Muscle layer of colon (tissue), 2 donors: ENCODE data around the gene FBXO36.
"Not testable (repeated sequence)": the region's sequence is repeated elsewhere in the genome, so short reads cannot be mapped to it uniquely, and the experiment has no call there.

Source experiments
- H3K27ac ChIP-seq: one replicate; pipeline ENCODE4 v1.7.0; 2013; ENCODE audit warnings: low read depth, mild to moderate bottlenecking, low read length, moderate library complexity
- H3K27me3 ChIP-seq, 2 donors: one replicate each; pipeline ENCODE4 v1.7.0; 2013; ENCODE audit warnings: low read length in 2 of 2, mild to moderate bottlenecking in 2 of 2; ENCODE audit not compliant: insufficient read depth in 2 of 2, control insufficient read depth in 1 of 2
- H3K36me3 ChIP-seq: one replicate; pipeline ENCODE4 v1.7.0; 2013; ENCODE audit warnings: mild to moderate bottlenecking, low read length; ENCODE audit not compliant: insufficient read depth
- H3K4me1 ChIP-seq: one replicate; pipeline ENCODE4 v1.7.0; 2013; ENCODE audit warnings: mild to moderate bottlenecking, low read length; ENCODE audit not compliant: insufficient read depth
- H3K4me3 ChIP-seq, 2 donors: one replicate each; pipeline ENCODE4 v1.7.0; 2013; ENCODE audit warnings: low read length in 2 of 2, low read depth in 1 of 2, mild to moderate bottlenecking in 1 of 2, moderate library complexity in 1 of 2
- H3K9ac ChIP-seq: one replicate; pipeline ENCODE4 v1.7.0; 2013; ENCODE audit warnings: low read length
- H3K9me3 ChIP-seq: one replicate; pipeline ENCODE4 v1.7.0; 2013; ENCODE audit warnings: mild to moderate bottlenecking, low read length
- donor health status: abdominal sarcoma.
- donor health status: Adenocarcinoma of cecum.

FBXO36 gene

GRCh38 chr2:229889023-229889422, 33.3 kb upstream of the FBXO36 start:
- Histone ChIP-seq H3K4me3 (no peak overlapping the region), H3K27ac (no peak overlapping the region), H3K27me3 (no peaks in the 10 kb centered on the region), H3K9me3 (no peaks in the 10 kb centered on the region), H3K9ac (no peak overlapping the region), H3K36me3 (no peaks in the 10 kb centered on the region), H3K4me1 (peaks cover 3% of the 10 kb centered on the region)

DNA sequence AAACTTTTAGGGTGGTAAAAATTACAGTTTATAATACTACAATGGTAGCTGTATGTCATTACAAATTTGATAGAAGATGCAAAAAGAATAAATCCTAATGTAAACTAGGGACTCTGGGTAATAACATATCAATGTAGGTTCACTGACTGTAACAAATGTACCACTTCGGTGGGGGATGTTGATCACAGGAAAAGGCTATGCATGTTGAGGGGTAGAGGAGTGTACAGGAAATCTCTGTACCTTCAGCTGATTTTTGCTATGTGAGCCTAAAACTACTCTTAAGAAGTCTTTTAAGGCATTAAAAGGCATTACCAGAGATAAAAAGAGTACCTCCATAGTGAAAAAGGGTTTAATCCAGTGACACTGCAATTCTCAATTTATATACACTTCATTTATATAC, 25.4 kb upstream of the FBXO36 start:
- Histone ChIP-seq H3K4me3 (no peak overlapping the region), H3K27me3 (no peaks in the 10 kb centered on the region), H3K27ac (no peak overlapping the region), H3K9me3 (no peaks in the 10 kb centered on the region), H3K36me3 (no peaks in the 10 kb centered on the region), H3K4me1 (peaks cover 4% of the 10 kb centered on the region), H3K9ac (no peak overlapping the region)

DNA sequence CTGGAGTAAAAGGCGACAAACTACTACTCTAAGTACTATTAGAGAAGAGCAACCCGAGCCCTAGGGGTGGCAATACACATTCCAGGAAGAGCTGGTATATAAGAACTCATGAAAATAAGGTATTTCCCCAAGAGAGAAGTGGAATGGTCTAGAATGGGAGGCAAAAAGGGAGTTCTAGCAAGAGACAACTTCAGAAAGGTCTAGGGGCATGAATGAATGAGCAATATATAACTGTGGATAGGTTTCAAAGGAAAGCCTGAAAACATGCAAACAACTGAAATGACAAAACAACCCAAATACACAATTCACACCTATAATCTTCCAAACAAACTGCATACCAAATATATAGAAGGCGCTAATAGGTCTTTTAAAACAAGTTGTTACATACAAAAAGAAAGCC, 22.7 kb upstream of the FBXO36 start:
- no peaks in the 10 kb centered on the region for H3K9me3 ChIP-seq
- H3K36me3 ChIP-seq = no peaks in the 10 kb centered on the region
- no peaks in the 10 kb centered on the region for H3K27me3 ChIP-seq
- no peak overlapping the region for H3K9ac ChIP-seq
- H3K4me3 ChIP-seq = no peak overlapping the region
- no peak overlapping the region for H3K27ac ChIP-seq
- H3K4me1 ChIP-seq = peaks cover 4% of the 10 kb centered on the region

DNA sequence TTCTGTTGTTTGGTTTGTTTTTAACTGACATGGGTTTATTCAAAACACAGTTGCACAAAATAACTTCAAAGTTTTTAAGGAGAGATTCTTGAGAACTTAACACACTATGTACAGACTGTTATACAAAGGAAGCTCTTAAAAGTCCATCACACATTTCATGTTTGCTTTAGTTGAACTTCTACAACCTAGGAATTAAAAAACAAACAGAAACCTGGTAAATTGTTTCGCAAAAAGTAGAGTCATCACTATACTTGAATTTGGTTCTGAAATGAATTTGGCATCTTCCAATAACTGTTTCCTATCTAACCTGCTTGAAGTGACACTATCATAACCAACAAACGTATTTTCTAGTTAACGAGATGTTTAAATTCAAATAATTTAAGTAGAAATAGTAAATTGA, 22.3 kb upstream of the FBXO36 start:
- Histone ChIP-seq H3K4me3 (no peak overlapping the region), H3K4me1 (peaks cover 4% of the 10 kb centered on the region), H3K9me3 (no peaks in the 10 kb centered on the region), H3K36me3 (no peaks in the 10 kb centered on the region), H3K27ac (no peak overlapping the region), H3K9ac (no peak overlapping the region), H3K27me3 (no peaks in the 10 kb centered on the region)

GRCh38 chr2:229900514-229900913, 21.8 kb upstream of the FBXO36 start:
- H3K9me3 ChIP-seq, H3K4me3 ChIP-seq, H3K36me3 ChIP-seq, H3K9ac ChIP-seq, H3K4me1 ChIP-seq, H3K27ac ChIP-seq, H3K27me3 ChIP-seq: not testable (repeated sequence)

DNA sequence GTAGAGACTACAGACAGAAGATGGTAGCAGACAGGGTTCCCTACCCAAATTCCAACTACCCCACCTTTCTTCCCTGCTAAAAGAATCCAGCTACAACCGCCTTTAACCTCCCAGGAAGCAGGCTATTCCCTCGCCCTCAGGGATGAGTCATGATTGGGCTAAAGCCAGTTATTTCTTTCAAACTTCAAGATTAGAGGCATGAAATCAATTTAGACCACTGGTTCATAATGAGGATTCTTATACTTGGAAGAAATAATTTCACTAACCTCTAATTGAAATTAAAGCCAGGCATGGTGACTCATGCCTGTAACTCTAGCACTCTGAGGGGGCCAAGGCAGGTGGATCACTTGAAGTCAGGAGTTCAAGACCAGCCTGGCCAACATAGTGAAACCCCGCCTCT, 20.5 kb upstream of the FBXO36 start:
- Histone ChIP-seq H3K4me1 (peaks cover 4% of the 10 kb centered on the region), H3K4me3 (no peak overlapping the region), H3K27me3 (no peaks in the 10 kb centered on the region), H3K9me3 (no peaks in the 10 kb centered on the region), H3K36me3 (no peaks in the 10 kb centered on the region), H3K9ac (no peak overlapping the region), H3K27ac (no peak overlapping the region)

DNA sequence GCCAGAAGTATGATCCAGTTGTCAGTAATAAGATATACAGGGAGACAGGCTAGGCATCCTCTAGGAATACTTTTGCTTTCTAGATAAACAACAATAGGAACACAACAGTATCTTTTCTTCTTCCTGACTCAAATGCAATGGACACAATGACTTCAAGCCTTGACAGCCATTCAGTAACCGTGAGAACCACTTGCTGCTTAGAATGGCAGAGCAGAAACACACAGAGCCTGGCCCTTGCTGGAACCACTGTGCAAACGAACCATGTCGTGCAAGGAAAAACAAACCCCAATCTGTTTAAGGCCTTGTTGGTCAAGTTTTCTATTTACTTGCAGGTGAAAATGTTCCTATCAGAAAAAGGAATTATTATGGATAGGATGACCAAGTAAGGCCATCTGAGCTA, 19.3 kb upstream of the FBXO36 start:
- Histone ChIP-seq H3K4me3 (no peak overlapping the region), H3K36me3 (no peaks in the 10 kb centered on the region), H3K27me3 (no peaks in the 10 kb centered on the region), H3K9ac (no peak overlapping the region), H3K27ac (no peak overlapping the region), H3K9me3 (no peaks in the 10 kb centered on the region), H3K4me1 (peaks cover 4% of the 10 kb centered on the region)

- no peak overlapping the region for H3K27ac ChIP-seq
- no peaks in the 10 kb centered on the region for H3K36me3 ChIP-seq
- no peak overlapping the region for H3K9ac ChIP-seq
- no peak overlapping the region for H3K4me3 ChIP-seq
- peaks cover 3% of the 10 kb centered on the region for H3K4me1 ChIP-seq
- no peaks in the 10 kb centered on the region for H3K9me3 ChIP-seq
- no peaks in the 10 kb centered on the region for H3K27me3 ChIP-seq
Observed at GRCh38 chr2:229905601-229906000, 16.7 kb upstream of the FBXO36 start.

DNA sequence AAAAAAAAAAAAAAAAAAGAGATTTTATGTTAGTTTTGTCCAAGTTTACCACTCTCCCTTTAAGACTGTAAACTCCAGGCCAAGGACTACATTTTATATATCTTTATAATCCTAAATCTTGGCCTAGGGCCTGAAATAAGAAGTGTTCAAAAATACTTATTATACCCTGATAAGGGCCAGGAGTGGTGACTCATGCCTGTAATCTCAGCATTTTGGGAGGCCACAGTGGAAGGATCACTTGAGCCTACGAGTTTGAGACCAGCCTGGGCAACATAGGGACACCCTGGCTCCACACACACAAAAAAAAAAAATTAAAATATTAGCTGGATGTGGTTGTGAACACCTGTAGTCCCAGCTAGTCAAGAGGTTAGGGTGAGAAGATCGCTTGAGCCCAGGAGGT, 13.2 kb upstream of the FBXO36 start:
- Histone ChIP-seq H3K9me3 (no peaks in the 10 kb centered on the region), H3K4me1 (peaks cover 16% of the 10 kb centered on the region), H3K9ac (no peak overlapping the region), H3K4me3 (no peak overlapping the region), H3K36me3 (no peaks in the 10 kb centered on the region), H3K27ac (no peak overlapping the region), H3K27me3 (no peaks in the 10 kb centered on the region)

GRCh38 chr2:229910147-229910831, 12.0 kb upstream of the FBXO36 start:
- Histone ChIP-seq H3K36me3 (no peaks in the 10 kb centered on the region), H3K27ac (no peak overlapping the region), H3K9ac (no peak overlapping the region), H3K4me3 (no peak overlapping the region), H3K9me3 (no peaks in the 10 kb centered on the region), H3K4me1 (peaks cover 26% of the 10 kb centered on the region), H3K27me3 (no peaks in the 10 kb centered on the region)

- no peaks in the 10 kb centered on the region for H3K9me3 ChIP-seq
Observed at GRCh38 chr2:229910832-229911412, 11.4 kb upstream of the FBXO36 start.

DNA sequence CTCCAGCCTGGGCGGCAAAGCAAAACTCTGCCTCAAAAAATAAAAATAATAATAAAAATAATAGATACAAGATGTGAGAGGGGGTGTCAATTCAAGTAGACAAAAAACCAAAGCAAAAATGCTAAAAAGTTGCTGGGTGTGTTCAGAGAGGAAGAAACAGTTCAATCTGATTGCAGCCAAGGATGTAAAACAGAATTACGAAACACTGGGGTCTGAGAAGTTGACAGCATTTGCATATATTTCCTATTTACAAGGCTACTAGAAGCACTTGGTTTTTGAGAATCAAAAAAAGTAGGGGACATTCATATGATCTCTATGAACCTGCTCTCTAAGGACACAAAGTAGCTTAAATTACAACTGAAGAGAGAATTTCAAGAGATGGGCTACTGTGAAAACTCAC, 8.1 kb upstream of the FBXO36 start:
- Histone ChIP-seq H3K9me3 (no peaks in the 10 kb centered on the region), H3K27me3 (no peaks in the 10 kb centered on the region), H3K36me3 (peaks cover 7% of the 10 kb centered on the region), H3K4me3 (no peak overlapping the region), H3K9ac (no peak overlapping the region), H3K4me1 (peaks cover 26% of the 10 kb centered on the region), H3K27ac (no peak overlapping the region)

More at GRCh38 chr2:229910832-229911412, 11.4 kb upstream of the FBXO36 start:
- H3K4me1 ChIP-seq = peaks cover 26% of the 10 kb centered on the region
- no peak overlapping the region for H3K9ac ChIP-seq
- H3K36me3 ChIP-seq = no peaks in the 10 kb centered on the region
- H3K27ac ChIP-seq = no peak overlapping the region
- H3K27me3 ChIP-seq = no peaks in the 10 kb centered on the region
- no peak overlapping the region for H3K4me3 ChIP-seq
